ENCODE results near the gene ZNF785.
"Not testable (repeated sequence)": the region's sequence is repeated elsewhere in the genome, so short reads cannot be mapped to it uniquely, and the experiment has no call there.

DNA sequence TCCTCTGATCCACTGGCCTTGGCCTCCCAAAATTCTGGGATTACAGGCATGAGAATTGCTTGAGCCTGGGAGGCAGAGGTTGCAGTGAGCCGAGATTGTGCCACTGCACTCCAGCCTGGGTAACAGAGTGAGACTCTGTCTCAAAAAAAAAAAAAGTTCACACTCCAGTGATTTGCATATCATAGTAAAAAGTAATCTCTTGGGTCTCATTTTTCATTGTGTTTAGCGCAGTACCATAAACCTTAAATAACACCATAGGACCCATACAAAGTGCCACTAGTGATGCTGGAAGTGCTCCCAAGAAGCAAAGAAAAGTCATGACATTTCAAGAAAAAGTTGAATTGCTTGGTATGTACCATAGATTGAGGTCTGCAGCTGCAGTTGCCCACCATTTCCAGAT is 4.1 kb upstream of the ZNF785 start:
- TF ChIP-seq EP300, POLR2AphosphoS5 (IDR thresholded peaks at IDR 0.05): not testable (repeated sequence)
- TF ChIP-seq, protein P1, sequence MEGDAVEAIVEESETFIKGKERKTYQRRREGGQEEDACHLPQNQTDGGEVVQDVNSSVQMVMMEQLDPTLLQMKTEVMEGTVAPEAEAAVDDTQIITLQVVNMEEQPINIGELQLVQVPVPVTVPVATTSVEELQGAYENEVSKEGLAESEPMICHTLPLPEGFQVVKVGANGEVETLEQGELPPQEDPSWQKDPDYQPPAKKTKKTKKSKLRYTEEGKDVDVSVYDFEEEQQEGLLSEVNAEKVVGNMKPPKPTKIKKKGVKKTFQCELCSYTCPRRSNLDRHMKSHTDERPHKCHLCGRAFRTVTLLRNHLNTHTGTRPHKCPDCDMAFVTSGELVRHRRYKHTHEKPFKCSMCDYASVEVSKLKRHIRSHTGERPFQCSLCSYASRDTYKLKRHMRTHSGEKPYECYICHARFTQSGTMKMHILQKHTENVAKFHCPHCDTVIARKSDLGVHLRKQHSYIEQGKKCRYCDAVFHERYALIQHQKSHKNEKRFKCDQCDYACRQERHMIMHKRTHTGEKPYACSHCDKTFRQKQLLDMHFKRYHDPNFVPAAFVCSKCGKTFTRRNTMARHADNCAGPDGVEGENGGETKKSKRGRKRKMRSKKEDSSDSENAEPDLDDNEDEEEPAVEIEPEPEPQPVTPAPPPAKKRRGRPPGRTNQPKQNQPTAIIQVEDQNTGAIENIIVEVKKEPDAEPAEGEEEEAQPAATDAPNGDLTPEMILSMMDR (IDR thresholded peaks at IDR 0.05) = not testable (repeated sequence)

Measured in esophagus muscularis mucosa (tissue), 4 donors.